MCF 10A (cell line): ENCODE measurements around the gene SASH1. TPM values are rescaled to one million over a fixed set of nuclear protein-coding genes. Genes with fewer than 3 reads are reported as not detected.

Experiments
- BruUV-seq: library from RNA; stranded (reverse); fragments of 400-500 nt; replicated peaks from 2 replicates; lab custom pipeline; 2021; lab: Mats Ljungman, UMichigan
- CTCF ChIA-PET: fragments of 300-600 bp; sonication (Branson Sonifier 250); formaldehyde crosslinking; extraction: SDS; loops from one replicate; lab custom pipeline; 2021; ENCODE audit warnings: antibody characterized with exemption, inconsistent platforms; lab: Yijun Ruan, JAX
- POLR2A ChIA-PET: fragments of 300-600, 350-650 bp; sonication (Branson Sonifier 250); formaldehyde crosslinking; extraction: SDS; loops from one replicate; lab custom pipeline; 2020; ENCODE audit warnings: antibody characterized with exemption, inconsistent platforms; lab: Yijun Ruan, JAX
- DNase-seq: peaks from one replicate; pipeline ENCODE4 v3.0.0-alpha.2; 2018; ENCODE audit not compliant: unreplicated experiment
- H3K27ac Mint-ChIP-seq: one replicate; pipeline ENCODE4 v1.8.0; 2022; ENCODE audit warnings: mild to moderate bottlenecking, low read depth, mixed read lengths; ENCODE audit not compliant: unreplicated experiment
- H3K27me3 Mint-ChIP-seq: one replicate; pipeline ENCODE4 v1.8.0; 2022; ENCODE audit warnings: mixed read lengths; ENCODE audit not compliant: insufficient read depth, unreplicated experiment
- H3K36me3 Mint-ChIP-seq: one replicate; pipeline ENCODE4 v1.8.0; 2022; ENCODE audit warnings: mild to moderate bottlenecking, moderate library complexity, mixed read lengths; ENCODE audit not compliant: insufficient read depth, unreplicated experiment
- H3K4me1 Mint-ChIP-seq: one replicate; pipeline ENCODE4 v1.8.0; 2022; ENCODE audit warnings: mixed read lengths; ENCODE audit not compliant: insufficient read depth, unreplicated experiment
- H3K4me3 Mint-ChIP-seq: one replicate; pipeline ENCODE4 v1.8.0; 2022; ENCODE audit warnings: mild to moderate bottlenecking, moderate library complexity, mixed read lengths; ENCODE audit not compliant: unreplicated experiment
- H3K9me3 Mint-ChIP-seq: one replicate; pipeline ENCODE4 v1.8.0; 2022; ENCODE audit warnings: mixed read lengths; ENCODE audit not compliant: unreplicated experiment
- CTCF ChIP-seq: fragments of 200-600 bp; IDR thresholded peaks from one replicate; pipeline ENCODE4 v1.8.0; 2022; ENCODE audit warnings: antibody characterized with exemption, mild to moderate bottlenecking; ENCODE audit not compliant: unreplicated experiment
- intact Hi-C: fragments of 100-400 bp; cut with micrococcal nuclease; formaldehyde crosslinking; loops from 2 replicates; pipeline ENCODE4 v1.14.1; 2022
- total RNA-seq: library from RNA; stranded (reverse); gene quantifications from 2 replicates; pipeline ENCODE4 v1.2.3, GENCODE V29; 2022

SASH1 gene
- total RNA-seq, 1 experiment from 2014 or later = 18.4 TPM

GRCh38 chr6:148416330-148416965 is 73.8 kb downstream of the SASH1 start:
- H3K4me3 Mint-ChIP-seq = no peak overlapping the region
- ChIA-PET POLR2A (interaction anchor here (0.6 to 2.3 kb wide), 4 partner anchors 9 to 1591 kb away, joined by 3 to 8 read pairs (median 5); no protein-coding TSS in a partner anchor), CTCF (no interaction called here)
- H3K36me3 Mint-ChIP-seq = no peaks in the 10 kb centered on the region
- no peak for TF ChIP-seq CTCF
- H3K9me3 Mint-ChIP-seq = no peaks in the 10 kb centered on the region
- no peak overlapping the region for H3K27ac Mint-ChIP-seq
- no TSS peak for BruUV-seq
- intact Hi-C loops = no loop called here
- peaks cover 12% of the 10 kb centered on the region for H3K4me1 Mint-ChIP-seq
- no peaks in the 10 kb centered on the region for H3K27me3 Mint-ChIP-seq
- DNase-seq = no peak

GRCh38 chr6:148417045-148417444 is 74.4 kb downstream of the SASH1 start:
- intact Hi-C loops = no loop called here
- Mint-ChIP-seq H3K4me1 (peaks cover 12% of the 10 kb centered on the region), H3K27ac (no peak overlapping the region), H3K27me3 (no peaks in the 10 kb centered on the region), H3K36me3 (no peaks in the 10 kb centered on the region), H3K9me3 (no peaks in the 10 kb centered on the region), H3K4me3 (no peak overlapping the region)
- TF ChIP-seq CTCF = no peak
- POLR2A ChIA-PET = interaction anchor here (2.3 kb wide), 1 partner anchor 10 kb away, joined by 7 read pairs; no protein-coding TSS in a partner anchor
- CTCF ChIA-PET = interaction anchor here (0.6 kb wide), 1 partner anchor 251 kb away, joined by 3 read pairs; no protein-coding TSS in a partner anchor
- DNase-seq = no peak
- no TSS peak for BruUV-seq

GRCh38 chr6:148419430-148419829 is 76.8 kb downstream of the SASH1 start:
- no peak for DNase-seq
- no peak overlapping the region for H3K4me3 Mint-ChIP-seq
- H3K4me1 Mint-ChIP-seq = peaks cover 6% of the 10 kb centered on the region
- TF ChIP-seq CTCF = no peak
- CTCF ChIA-PET = no interaction called here
- no peaks in the 10 kb centered on the region for H3K27me3 Mint-ChIP-seq
- BruUV-seq = no TSS peak
- no peaks in the 10 kb centered on the region for H3K9me3 Mint-ChIP-seq
- no peaks in the 10 kb centered on the region for H3K36me3 Mint-ChIP-seq
- no peak overlapping the region for H3K27ac Mint-ChIP-seq
- POLR2A ChIA-PET = no interaction called here
- intact Hi-C loops = no loop called here

GRCh38 chr6:148422085-148422484 is 79.4 kb downstream of the SASH1 start:
- no peak overlapping the region for H3K4me3 Mint-ChIP-seq

More at GRCh38 chr6:148422085-148422484, 79.4 kb downstream of the SASH1 start:
- Mint-ChIP-seq H3K4me1 (no peaks in the 10 kb centered on the region), H3K36me3 (no peaks in the 10 kb centered on the region), H3K9me3 (no peaks in the 10 kb centered on the region), H3K27me3 (no peaks in the 10 kb centered on the region), H3K27ac (no peak overlapping the region)
- intact Hi-C loops = no loop called here
- ChIA-PET CTCF (no interaction called here), POLR2A (no interaction called here)
- BruUV-seq = no TSS peak
- TF ChIP-seq CTCF = no peak
- DNase-seq = no peak
